Left cardiac atrium (tissue), 4 donors: Measurements from ENCODE around the gene TMEM135. TPM values are rescaled to one million over a fixed set of nuclear protein-coding genes. Genes with fewer than 3 reads are reported as not detected.
A peak's percentile ranks its signal among the peaks of the same experiment; 100 is the strongest.
"Not testable (repeated sequence)": the region's sequence is repeated elsewhere in the genome, so short reads cannot be mapped to it uniquely, and the experiment has no call there.

ENCODE experiments used
- ATAC-seq, 2 donors: fragments of 200-7000 bp; cut with Tn5 transposase; one replicate each; pipeline ENCODE4 v1.9.1; 2020; ENCODE audit warnings: mild to moderate bottlenecking in 2 of 2, moderate library complexity in 2 of 2
- DNase-seq: peaks from one replicate; pipeline ENCODE4 v3.0.0-alpha.2; 2020
- intact Hi-C, 2 donors: fragments of 100-400 bp; cut with DNase I; formaldehyde crosslinking; loops; one replicate each; pipeline versions ENCODE4 v1.14.1 to v1.15.1; 2022 to 2023
- total RNA-seq, 2 donors: library from RNA; stranded (reverse); fragmentation: NEBNext Ultra II Directional; extraction: Animal tissue kit (Norgen Biotek cat#: 25700); gene quantifications; one replicate each; pipeline ENCODE4 v1.2.1, GENCODE V29; 2021
- donor health status: DM: no; HTN: yes; CAD: no.
- donor health status: DM: no; HTN: yes; CAD: no; lungs with severe emphysema.
- donor health status: DM: yes; HTN: yes; CAD: no.
- donor health status: Dilated cardiomyopathy.

The TMEM135 gene
- total RNA-seq, 2 donors from 2014 or later: 23.1 to 30.8 TPM

- ATAC-seq (no peak), DNase-seq (no peak)
- intact Hi-C loops: no loop called here
Observed at GRCh38 chr11:87176044-87176443, 138.3 kb downstream of the TMEM135 start.

GRCh38 chr11:87179621-87180020 is 141.9 kb downstream of the TMEM135 start:
- no peak for DNase-seq
- no peak for ATAC-seq
- intact Hi-C loops: no loop called here

GRCh38 chr11:87180742-87181141 is 143.0 kb downstream of the TMEM135 start:
- intact Hi-C loops: no loop called here
- ATAC-seq: no peak
- no peak for DNase-seq

GRCh38 chr11:87181143-87181542 is 143.4 kb downstream of the TMEM135 start:
- intact Hi-C loops: no loop called here
- ATAC-seq (no peak), DNase-seq (no peak)

- ATAC-seq: no peak
- intact Hi-C loops: no loop called here
- no peak for DNase-seq
Observed at GRCh38 chr11:87185228-87185627, 147.5 kb downstream of the TMEM135 start.

- ATAC-seq (no peak), DNase-seq (no peak)
- intact Hi-C loops: no loop called here
Observed at GRCh38 chr11:87187076-87187475, 149.3 kb downstream of the TMEM135 start.

- intact Hi-C loops: no loop called here
- no peak for DNase-seq
- ATAC-seq: no peak
Observed at GRCh38 chr11:87187930-87188329, 150.2 kb downstream of the TMEM135 start.

- ATAC-seq, intact Hi-C loops, DNase-seq: not testable (repeated sequence)
Observed at GRCh38 chr11:87188396-87188795, 150.7 kb downstream of the TMEM135 start.

- ATAC-seq, DNase-seq, intact Hi-C loops: not testable (repeated sequence)
Observed at GRCh38 chr11:87188921-87189320, 151.2 kb downstream of the TMEM135 start.

- DNase-seq (no peak), ATAC-seq (no peak)
- intact Hi-C loops: no loop called here
Observed at GRCh38 chr11:87190071-87190470, 152.3 kb downstream of the TMEM135 start.

- no peak for ATAC-seq
- intact Hi-C loops: no loop called here
- no peak for DNase-seq
Observed at GRCh38 chr11:87193756-87194470, 156.2 kb downstream of the TMEM135 start.

GRCh38 chr11:87194985-87195820 is 157.5 kb downstream of the TMEM135 start:
- no peak for ATAC-seq
- no peak for DNase-seq
- intact Hi-C loops: no loop called here

GRCh38 chr11:87198266-87198881 is 160.6 kb downstream of the TMEM135 start:
- intact Hi-C loops: no loop called here
- no peak for DNase-seq
- no peak for ATAC-seq

GRCh38 chr11:87201376-87201775 is 163.6 kb downstream of the TMEM135 start:
- no peak for ATAC-seq
- intact Hi-C loops: no loop called here
- no peak for DNase-seq

GRCh38 chr11:87203907-87204602 is 166.3 kb downstream of the TMEM135 start:
- ATAC-seq: no peak

GRCh38 chr11:87212891-87213290 is 175.2 kb downstream of the TMEM135 start:
- DNase-seq (no peak), ATAC-seq (no peak)
- intact Hi-C loops: no loop called here

More at GRCh38 chr11:87203907-87204602, 166.3 kb downstream of the TMEM135 start:
- intact Hi-C loops: no loop called here
- no peak for DNase-seq

- ATAC-seq (no peak), DNase-seq (no peak)
- intact Hi-C loops: no loop called here
Observed at GRCh38 chr11:87213444-87213843, 175.7 kb downstream of the TMEM135 start.

- ATAC-seq: no peak
- intact Hi-C loops: no loop called here
- no peak for DNase-seq
Observed at GRCh38 chr11:87215236-87215635, 177.5 kb downstream of the TMEM135 start.

- no peak for DNase-seq
- intact Hi-C loops: no loop called here
- ATAC-seq: peak in 1 of 2 donors; percentile 29
Observed at GRCh38 chr11:87219266-87219665, 181.5 kb downstream of the TMEM135 start.
